DMS153 (cell line): Measurements from ENCODE around the gene KIAA0040.

ENCODE experiments used
- DNase-seq: peaks from one replicate; lab custom pipeline; 2025; lab: John Stamatoyannopoulos, UW

The KIAA0040 gene

GRCh38 chr1:175192630-175193526 lies at the start of gene KIAA0040:
Gene KIAA0040 (minus strand): TSS chr1:175192776. CDS start chr1:175161013, 31,763 bp downstream.
- DNase-seq, result peak; percentile 48

- no peak for DNase-seq
Observed at GRCh38 chr1:175237389-175237788, 44.8 kb upstream of the KIAA0040 start.

GRCh38 chr1:175234639-175235038 lies 42.1 kb upstream of the KIAA0040 start:
- DNase-seq, result no peak

- DNase-seq, result peak; percentile 17
Observed at GRCh38 chr1:175232335-175232734, 39.8 kb upstream of the KIAA0040 start.

- DNase-seq, result no peak
Observed at GRCh38 chr1:175225805-175226129, 33.2 kb upstream of the KIAA0040 start.

GRCh38 chr1:175222296-175222938 lies 29.8 kb upstream of the KIAA0040 start:
- no peak for DNase-seq

GRCh38 chr1:175221557-175222175 lies 29.1 kb upstream of the KIAA0040 start:
- DNase-seq, result no peak

GRCh38 chr1:175220853-175221556 lies 28.4 kb upstream of the KIAA0040 start:
- DNase-seq, result no peak

- DNase-seq, result no peak
Observed at GRCh38 chr1:175219774-175220173, 27.2 kb upstream of the KIAA0040 start.

- DNase-seq, result no peak
Observed at GRCh38 chr1:175218786-175219434, 26.3 kb upstream of the KIAA0040 start.

GRCh38 chr1:175217721-175218531 lies 25.4 kb upstream of the KIAA0040 start:
- DNase-seq, result no peak

- no peak for DNase-seq
Observed at GRCh38 chr1:175216444-175216843, 23.9 kb upstream of the KIAA0040 start.

GRCh38 chr1:175211656-175212055 lies 19.1 kb upstream of the KIAA0040 start:
- no peak for DNase-seq

GRCh38 chr1:175210744-175211143 lies 18.2 kb upstream of the KIAA0040 start:
- no peak for DNase-seq

GRCh38 chr1:175209493-175209921 lies 16.9 kb upstream of the KIAA0040 start:
- no peak for DNase-seq

- DNase-seq, result no peak
Observed at GRCh38 chr1:175208773-175209492, 16.4 kb upstream of the KIAA0040 start.

- DNase-seq, result peak; percentile 91
Observed at GRCh38 chr1:175207971-175208370, 15.4 kb upstream of the KIAA0040 start.

- peak; percentile 41 for DNase-seq
Observed at GRCh38 chr1:175206687-175207086, 14.1 kb upstream of the KIAA0040 start.

- DNase-seq, result no peak
Observed at GRCh38 chr1:175204330-175204729, 11.8 kb upstream of the KIAA0040 start.

GRCh38 chr1:175203570-175204068 lies 11.0 kb upstream of the KIAA0040 start:
- DNase-seq, result no peak
